Measurements from ENCODE around the gene ABCB4.

GRCh38 chr7:87369216-87369615, 106.3 kb downstream of the ABCB4 start:
- TF ChIP-seq CTCF (conservative IDR thresholded peaks at IDR 0.05; ENCODE audit: low read length) (no peak), EZH2phosphoT487 (IDR thresholded peaks at IDR 0.05; ENCODE audit: borderline replicate concordance, low read depth, low read length) (no peak)
